ENCODE measurements around the gene ERP29.
"Not testable (repeated sequence)": the region's sequence is repeated elsewhere in the genome, so short reads cannot be mapped to it uniquely, and the experiment has no call there.

ERP29 gene

DNA sequence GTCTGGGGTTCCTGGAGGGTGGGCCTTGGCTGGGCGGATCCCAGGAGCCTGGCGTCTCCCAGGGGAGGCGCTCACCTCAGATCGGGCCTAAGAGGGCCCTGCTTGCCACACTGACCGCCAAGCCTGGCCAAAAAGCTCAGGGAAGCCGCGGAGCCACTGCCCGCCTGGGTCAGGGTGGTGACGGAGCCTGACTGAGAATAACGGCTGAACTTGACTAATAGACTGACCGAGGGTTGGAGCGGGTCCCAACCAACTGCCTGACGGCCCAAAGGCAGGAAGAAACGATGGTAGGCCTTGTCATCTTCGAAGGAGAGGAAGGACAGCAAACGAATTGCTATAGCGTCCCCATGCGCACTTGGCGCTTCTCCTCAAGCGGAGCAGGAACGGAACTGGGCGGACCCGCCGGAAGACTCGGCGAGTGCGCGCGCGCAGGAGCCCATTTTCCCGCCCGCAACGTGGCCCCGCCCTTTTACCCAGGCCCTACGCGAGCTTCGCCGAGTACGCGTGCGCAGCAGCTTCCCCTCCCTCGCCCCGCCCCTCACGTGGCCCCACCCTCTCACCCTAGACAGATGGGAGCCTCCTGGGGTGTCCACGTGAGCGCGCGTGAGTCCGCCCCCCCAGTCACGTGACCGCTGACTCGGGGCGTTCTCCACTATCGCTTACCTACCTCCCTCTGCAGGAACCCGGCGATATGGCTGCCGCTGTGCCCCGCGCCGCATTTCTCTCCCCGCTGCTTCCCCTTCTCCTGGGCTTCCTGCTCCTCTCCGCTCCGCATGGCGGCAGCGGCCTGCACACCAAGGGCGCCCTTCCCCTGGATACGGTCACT, at the start of gene ERP29, which contains the start of gene TMEM116:
TSS of gene ERP29 (plus strand) at position 652 of the 826 bp plus-strand sequence. CDS start at position 692, 40 bp downstream.
TSS of gene TMEM116 (minus strand) at position 391 of the 826 bp plus-strand sequence. CDS start 7,895 bp downstream, outside the sequence.
- peak; percentile 99 to 100 (median 100) for DNase-seq

- peak in 1 of 3 experiments; percentile 28 for DNase-seq
Observed at GRCh38 chr12:111964935-111965334, 48.3 kb upstream of the ERP29 start.

- DNase-seq: no peak
Observed at GRCh38 chr12:111971800-111972199, 41.4 kb upstream of the ERP29 start.

GRCh38 chr12:111975161-111975931, 37.9 kb upstream of the ERP29 start:
- no peak for DNase-seq

DNA sequence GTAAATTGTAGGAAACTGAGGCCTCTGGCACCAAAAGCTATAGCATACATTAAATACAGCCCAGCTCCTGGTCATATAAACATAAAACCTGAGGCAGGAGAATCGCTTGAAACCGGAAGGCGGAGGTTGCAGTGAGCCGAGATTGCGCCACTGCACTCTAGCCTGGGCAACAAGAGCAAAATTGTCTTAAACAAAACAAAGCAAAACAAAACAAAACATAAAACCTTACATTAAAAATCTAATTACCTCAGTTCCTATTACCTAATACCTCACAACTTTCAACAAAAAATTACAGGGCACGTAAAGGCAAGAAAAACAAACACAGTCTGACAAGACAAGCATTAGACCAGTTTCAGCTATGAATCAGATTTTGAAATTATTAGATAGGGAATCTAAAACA, 36.9 kb upstream of the ERP29 start:
- no peak for DNase-seq

DNA sequence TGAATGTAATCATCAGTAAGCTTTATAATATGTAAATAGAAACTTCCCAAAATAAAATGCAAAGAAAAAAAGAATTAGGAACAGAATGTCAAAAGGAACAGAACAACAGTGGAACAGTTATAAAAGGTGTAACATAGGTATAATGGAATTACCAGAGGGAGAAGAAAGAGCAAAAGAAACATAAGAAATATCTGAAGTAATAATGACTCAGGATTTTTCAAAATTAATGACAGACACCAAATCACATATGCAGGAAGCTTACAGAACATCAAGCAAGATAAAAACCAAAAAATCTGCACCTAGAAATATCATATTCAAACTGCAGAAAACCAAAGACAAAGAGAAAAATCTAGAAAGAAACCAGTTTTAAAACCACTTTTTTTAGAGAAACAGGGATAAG, 36.4 kb upstream of the ERP29 start:
- no peak for DNase-seq

DNA sequence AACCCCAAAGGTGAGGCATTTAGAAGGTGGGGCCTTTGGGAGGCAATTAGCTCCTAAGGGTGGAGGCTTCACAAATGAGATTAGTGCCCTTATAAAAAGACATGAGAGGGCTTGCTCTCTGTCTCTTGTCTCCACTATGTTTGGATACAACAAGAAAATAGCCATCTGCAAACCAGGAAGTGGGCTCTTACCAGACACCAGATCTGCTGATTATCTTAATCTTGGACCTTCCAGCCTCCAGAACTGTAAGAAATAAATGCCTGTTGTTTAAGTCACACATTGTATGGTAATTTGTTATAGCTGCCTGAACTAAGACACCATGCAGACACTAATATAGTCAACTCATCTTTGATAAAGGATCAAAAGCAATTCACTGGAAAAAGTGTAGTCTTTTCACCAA, 34.7 kb upstream of the ERP29 start:
- no peak for DNase-seq

DNA sequence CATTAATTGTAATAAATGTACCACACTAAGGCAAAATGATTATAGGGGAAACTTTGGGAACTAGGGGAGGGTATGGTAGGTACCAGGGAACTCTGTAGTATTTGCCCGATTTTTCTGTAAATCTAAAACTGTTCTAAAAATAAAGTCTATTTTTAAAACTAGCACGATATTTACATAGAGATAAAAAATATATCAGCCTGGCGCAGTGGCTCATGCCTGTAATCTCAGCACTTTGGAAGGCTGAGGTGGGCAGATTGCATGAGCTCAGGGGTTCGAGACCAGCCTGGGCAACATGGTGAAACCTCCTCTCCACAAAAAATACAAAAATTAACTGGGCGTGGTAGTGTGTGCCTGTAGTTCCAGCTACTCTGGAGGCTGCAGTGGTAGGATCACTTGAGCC, 32.6 kb upstream of the ERP29 start:
- DNase-seq: no peak

GRCh38 chr12:111981987-111982386, 31.2 kb upstream of the ERP29 start:
- no peak for DNase-seq

- no peak for DNase-seq
Observed at GRCh38 chr12:111984820-111985219, 28.4 kb upstream of the ERP29 start.

DNA sequence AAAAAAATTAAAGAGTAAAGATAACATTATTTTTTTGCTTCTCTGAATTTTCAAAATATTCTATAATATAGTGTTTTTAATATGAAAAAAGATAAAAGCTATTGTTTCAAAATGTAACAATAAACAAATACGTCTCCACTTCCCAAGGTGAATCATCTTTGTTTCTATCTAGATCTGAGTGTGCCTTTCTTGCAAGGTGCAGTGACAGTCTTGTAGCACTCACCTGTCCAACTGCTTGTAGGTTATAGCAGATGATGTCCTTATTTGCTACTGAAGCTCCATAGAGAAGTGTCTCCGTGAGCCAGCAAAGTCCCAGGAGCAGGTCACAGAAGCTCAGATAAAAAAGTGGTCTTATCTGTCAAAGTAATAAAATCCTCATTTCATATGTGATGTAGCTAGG, 21.7 kb upstream of the ERP29 start:
- DNase-seq: no peak

- no peak for DNase-seq
Observed at GRCh38 chr12:111991946-111992345, 21.3 kb upstream of the ERP29 start.

DNA sequence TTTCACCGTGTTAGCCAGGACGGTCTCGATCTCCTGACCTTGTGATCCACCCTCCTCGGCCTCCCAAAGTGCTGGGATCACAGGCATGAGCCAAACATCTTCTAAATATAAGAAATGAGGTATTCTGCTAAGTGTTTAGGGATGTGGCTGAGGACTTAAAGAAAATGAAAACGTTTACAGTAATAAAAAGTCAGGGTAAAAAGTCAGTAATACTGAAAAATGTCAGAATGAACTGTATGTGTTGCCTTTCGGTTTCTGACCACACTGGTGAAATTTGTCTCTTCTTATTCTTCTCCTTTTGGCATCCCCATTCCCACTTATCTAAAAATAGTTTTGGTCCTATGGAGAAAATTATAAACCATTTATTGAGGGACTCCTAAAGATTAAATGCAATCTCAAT, 20.8 kb upstream of the ERP29 start:
- no peak for DNase-seq

DNA sequence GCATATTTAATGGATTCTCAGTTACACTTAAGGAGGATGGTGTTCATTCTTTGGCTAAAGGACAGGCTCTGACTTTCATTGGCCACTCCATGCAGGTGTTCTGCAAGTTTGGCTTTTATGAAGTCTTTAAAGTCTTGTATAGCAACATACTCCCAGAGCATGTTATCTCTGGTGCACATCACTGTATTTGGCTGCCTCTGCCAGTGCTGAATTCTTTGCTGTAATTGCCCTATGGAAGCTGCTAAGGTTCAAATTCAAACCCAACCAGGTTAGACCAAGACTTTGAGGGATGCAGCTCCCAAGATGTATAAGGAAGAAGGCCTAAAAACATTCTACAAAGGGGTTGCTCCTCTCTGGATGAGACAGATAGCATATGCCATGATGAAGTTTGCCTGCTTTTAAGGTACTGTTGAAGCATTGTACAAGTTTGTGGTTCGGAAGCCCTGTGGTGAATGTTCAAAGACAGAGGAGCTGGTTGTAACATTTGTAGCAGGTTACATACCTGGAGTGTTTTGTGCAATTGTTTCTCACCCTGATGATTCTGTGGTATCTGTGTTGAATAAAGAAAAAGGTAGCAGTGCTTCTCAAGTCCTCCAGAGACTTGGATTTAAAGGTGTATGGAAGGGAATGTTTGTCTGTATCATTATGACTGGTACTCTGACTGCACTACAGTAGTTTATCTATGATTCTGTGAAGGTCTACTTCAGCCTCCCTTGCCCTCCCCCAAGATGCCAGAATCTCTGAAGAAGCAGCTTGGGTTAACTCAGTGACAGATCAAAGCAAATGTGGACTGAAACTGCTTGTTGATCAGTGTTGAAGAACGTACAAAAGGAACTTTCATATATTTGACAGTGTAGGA, 19.7 kb upstream of the ERP29 start:
- no peak for DNase-seq

DNA sequence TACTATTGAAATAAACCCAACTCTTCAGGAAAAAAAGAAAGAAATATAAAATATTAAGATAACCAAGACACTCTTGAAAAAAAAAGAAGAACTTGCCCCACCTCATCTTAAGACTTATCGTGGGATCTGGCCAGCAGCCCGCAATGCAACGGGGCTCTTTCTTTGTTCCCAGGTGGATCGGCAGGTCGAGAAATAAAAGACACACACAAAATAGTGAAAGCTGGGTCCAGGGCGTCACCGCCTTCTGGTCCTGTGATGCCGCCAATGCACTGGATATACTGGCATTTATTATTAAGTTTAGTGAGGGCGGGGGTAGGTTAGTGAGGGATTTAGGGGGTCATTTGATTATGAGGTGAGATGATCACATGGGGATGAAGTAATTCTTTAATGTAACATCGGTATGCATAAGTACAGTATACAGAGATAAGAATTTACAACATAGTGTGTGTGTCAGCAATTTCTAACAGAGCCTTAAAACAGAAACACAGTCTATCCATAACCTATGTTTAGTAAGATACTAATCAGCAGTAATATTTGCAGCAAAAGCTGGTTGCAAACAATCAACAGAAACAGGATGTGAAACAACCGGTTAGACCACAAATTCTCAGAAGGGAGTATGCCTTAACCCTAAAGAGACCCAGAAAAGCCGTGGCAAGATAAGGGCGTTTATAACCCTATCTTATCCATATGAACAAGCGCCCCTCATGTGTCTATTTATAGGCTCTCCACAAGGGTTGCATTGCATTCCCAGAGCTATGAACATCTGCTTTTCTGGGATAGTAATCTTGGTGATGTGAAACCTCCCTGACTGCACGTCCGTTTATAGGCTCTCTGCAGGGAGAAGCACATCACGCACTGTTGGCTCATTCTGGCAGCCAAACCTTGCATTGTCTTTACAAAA, 18.8 kb upstream of the ERP29 start:
- not testable (repeated sequence) for DNase-seq

DNA sequence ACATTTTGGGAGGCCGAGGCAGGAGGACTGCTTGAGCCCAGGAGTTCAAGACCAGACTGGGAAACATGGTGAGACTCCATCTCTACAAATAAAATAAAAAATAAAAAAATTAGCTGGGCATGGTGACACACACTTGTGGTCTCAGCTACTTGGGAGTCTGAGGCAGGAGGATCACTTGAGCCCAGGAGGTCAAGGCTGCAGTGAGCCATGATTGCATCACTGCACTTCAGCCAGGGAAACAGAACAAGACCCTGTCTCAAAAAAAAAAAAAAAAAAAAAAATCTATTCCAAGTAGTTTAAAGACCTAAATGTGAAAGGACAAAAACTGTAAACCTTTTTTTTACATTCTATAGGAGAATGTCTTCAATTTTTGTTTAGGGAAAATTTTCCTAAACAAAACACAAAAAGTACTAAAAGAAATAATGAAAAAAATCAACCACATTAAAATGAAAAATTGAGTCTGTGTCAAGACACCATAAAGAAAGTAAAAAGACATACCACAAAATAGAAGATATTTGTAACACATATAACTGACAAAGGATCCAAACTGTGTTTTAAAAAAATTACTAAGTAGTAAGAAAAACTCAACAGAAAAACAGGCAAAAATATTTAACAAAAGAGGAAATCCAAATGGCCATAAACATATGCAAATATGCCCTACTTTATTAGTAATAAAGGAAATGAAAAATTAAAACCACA, 17.3 kb upstream of the ERP29 start:
- DNase-seq: no peak

DNA sequence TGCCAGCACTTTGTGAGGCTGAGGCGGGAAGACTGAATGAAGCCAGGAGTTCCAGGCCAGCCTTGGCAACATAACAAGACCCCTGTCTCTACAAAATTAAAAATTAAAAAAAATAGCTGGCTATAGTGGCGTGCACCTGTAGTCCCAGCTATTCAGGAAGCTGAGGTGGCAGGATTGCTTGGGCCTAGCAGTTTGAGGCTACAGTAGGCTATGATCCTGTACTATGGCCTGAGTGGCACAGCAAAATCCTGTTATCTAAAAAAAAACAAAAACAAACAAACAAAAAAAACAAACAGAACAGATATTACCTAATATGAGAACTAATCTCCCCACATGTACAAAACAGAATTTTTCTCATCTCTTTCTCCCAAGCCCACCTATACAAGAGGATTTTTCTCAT, 15.9 kb upstream of the ERP29 start:
- no peak for DNase-seq

DNA sequence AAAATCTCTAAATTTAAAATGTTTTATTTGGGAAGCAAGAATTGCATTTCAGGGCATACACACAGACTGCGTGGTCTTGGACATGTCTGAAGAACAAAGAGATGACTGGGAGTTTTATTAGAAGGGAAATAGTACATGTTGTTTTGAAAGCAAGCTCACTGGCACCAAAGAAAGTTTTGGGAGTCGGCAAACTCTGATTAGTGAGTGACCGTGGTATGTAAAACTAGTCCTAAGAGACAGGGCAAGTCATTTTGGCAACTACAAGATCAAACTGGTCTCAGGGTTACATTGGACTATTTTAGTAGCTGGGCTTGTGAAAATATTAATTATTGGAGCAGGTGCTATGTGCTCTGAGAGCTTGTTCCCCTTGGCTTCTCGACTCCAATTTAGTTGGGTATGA, 15.2 kb upstream of the ERP29 start:
- no peak for DNase-seq

DNA sequence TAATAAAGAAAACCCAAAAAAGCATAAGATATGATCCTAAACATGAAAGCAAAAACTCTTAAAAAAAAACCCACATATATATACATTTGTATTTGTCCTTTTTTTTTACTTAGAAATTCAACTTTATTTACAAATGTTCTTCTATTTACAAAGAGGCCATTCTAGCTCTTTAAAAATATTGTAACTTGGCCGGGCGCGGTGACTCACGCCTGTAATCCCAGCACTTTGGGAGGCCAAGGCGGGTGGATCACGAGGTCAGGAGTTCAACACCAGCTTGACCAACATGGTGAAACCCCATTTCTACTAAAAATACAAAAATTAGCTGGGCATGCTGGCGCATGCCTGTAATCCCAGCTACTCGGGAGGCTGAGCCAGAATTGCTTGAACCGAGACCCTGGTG, 14.1 kb upstream of the ERP29 start:
- not testable (repeated sequence) for DNase-seq

DNA sequence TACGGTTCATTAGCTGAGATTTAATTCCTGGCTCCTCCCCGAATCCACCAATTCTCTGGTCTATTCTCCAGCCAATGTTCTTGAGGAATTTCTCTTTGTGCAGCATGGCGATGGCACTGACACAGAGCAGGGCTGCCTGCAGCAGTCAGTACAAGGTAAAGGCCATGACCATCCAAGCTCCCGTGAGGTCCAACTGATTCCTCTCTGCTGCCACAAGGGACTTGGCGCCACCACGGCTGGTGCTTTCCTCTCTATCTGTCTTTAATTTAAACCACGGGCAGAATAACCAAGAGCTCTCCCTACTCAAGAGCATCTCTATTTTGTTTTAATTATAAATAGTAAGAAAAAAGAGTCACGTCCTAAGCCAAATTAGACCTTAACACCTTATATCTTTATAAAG, 12.4 kb upstream of the ERP29 start:
- DNase-seq: no peak

DNA sequence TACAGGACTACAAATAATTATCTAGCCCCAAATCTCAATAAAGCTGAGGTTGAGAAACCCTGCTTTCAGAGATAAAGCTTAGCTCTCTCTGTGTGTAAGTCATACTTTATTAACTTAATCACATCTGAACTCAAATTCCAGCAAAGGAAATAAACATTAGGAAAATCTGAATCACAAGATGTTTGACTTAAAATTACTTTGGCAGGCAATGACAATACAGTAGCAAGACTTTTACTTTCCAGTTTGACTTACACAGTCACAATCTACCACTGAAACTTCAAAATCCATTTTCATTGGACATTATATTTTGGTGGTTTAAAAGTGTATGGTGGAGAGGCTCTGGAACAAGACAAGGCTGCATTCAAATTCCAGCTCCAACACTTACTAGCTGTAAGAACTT, 11.7 kb upstream of the ERP29 start:
- DNase-seq: no peak

All from NCI-H1417 (cell line).